GM12878 (cell line): ENCODE data around the gene PRF1.

Experiments
- BCL11A ChIP-seq: IDR thresholded peaks from 2 replicates; pipeline ENCODE4 v1.6.1; 2011; ENCODE audit warnings: low read depth, low read length
- CEBPB ChIP-seq, 2 experiments: fragments of 150-350 bp in 1 of 2; IDR thresholded peaks; 2 replicates each; pipeline ENCODE4 v1.6.1; 2012 to 2014; ENCODE audit warnings: low read depth in 2 of 2, low read length in 2 of 2, borderline replicate concordance in 1 of 2, inconsistent platforms in 1 of 2
- CREB1 ChIP-seq: IDR thresholded peaks from 2 replicates; pipeline ENCODE4 v1.6.1; 2012; ENCODE audit warnings: low read depth, mild to moderate bottlenecking, inconsistent platforms
- IRF5 ChIP-seq: fragments of 450-650 bp; IDR thresholded peaks from 2 replicates; pipeline ENCODE4 v1.6.1; 2017; ENCODE audit warnings: borderline replicate concordance
- MTA3 ChIP-seq: IDR thresholded peaks from 2 replicates; pipeline ENCODE4 v1.6.1; 2012; ENCODE audit warnings: low read length, inconsistent platforms, borderline replicate concordance
- PKNOX1 ChIP-seq: fragments of 450-650 bp; IDR thresholded peaks from 2 replicates; pipeline ENCODE4 v1.6.1; 2016; ENCODE audit warnings: mild to moderate bottlenecking
- POLR2A ChIP-seq: IDR thresholded peaks from 2 replicates; pipeline ENCODE4 v1.6.1; 2011; ENCODE audit warnings: low read depth, mild to moderate bottlenecking, low read length
- POLR2AphosphoS2 ChIP-seq: IDR thresholded peaks from 2 replicates; pipeline ENCODE4 v1.6.1; 2011; ENCODE audit warnings: low read depth, mild to moderate bottlenecking, low read length, improper control_type of control experiment, moderate library complexity
- POLR2AphosphoS5 ChIP-seq: IDR thresholded peaks from 2 replicates; pipeline ENCODE4 v1.6.1; 2011; ENCODE audit warnings: mild to moderate bottlenecking, low read length, inconsistent platforms
- REST ChIP-seq: IDR thresholded peaks from 2 replicates; pipeline ENCODE4 v1.6.1; 2012; ENCODE audit warnings: mild to moderate bottlenecking, low read depth, low read length
- SIN3A ChIP-seq: IDR thresholded peaks from 2 replicates; pipeline ENCODE4 v1.6.1; 2012; ENCODE audit warnings: low read depth, low read length, improper control_type of control experiment
- SUZ12 ChIP-seq: fragments of 200-600 bp; sonication (generic); IDR thresholded peaks from one replicate; pipeline ENCODE4 v1.6.1; 2018; ENCODE audit warnings: antibody characterized with exemption, mild to moderate bottlenecking; ENCODE audit not compliant: unreplicated experiment
- TF ChIP-seq, protein P1 (sequence below), 3 experiments: IDR thresholded peaks in 2 of 3; conservative IDR thresholded peaks in 1 of 3; 2 replicates each; pipeline ENCODE4 v1.5.1; 2011; ENCODE audit warnings: low read depth in 3 of 3, low read length in 3 of 3, mild to moderate bottlenecking in 3 of 3, control low read depth in 2 of 3, moderate library complexity in 2 of 3, inconsistent platforms in 1 of 3, mixed read lengths in 1 of 3; ENCODE audit not compliant: control insufficient read depth in 2 of 3, insufficient read depth in 1 of 3; ENCODE audit errors: extremely low read depth in 1 of 3

GRCh38 chr10:70594161-70594560 is 8.4 kb downstream of the PRF1 start:
- TF ChIP-seq, protein P1, sequence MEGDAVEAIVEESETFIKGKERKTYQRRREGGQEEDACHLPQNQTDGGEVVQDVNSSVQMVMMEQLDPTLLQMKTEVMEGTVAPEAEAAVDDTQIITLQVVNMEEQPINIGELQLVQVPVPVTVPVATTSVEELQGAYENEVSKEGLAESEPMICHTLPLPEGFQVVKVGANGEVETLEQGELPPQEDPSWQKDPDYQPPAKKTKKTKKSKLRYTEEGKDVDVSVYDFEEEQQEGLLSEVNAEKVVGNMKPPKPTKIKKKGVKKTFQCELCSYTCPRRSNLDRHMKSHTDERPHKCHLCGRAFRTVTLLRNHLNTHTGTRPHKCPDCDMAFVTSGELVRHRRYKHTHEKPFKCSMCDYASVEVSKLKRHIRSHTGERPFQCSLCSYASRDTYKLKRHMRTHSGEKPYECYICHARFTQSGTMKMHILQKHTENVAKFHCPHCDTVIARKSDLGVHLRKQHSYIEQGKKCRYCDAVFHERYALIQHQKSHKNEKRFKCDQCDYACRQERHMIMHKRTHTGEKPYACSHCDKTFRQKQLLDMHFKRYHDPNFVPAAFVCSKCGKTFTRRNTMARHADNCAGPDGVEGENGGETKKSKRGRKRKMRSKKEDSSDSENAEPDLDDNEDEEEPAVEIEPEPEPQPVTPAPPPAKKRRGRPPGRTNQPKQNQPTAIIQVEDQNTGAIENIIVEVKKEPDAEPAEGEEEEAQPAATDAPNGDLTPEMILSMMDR (IDR thresholded peaks at IDR 0.05 in 2 of 3, conservative IDR thresholded peaks at IDR 0.05 in 1 of 3; ENCODE audit: control insufficient read depth in 2 of 3, extremely low read depth in 1 of 3, insufficient read depth in 1 of 3, low read depth in 3 of 3, low read length in 3 of 3), result no peak
- no peak for TF ChIP-seq SUZ12
- TF ChIP-seq PKNOX1, result no peak
- no peak for TF ChIP-seq POLR2A
- no peak for TF ChIP-seq POLR2AphosphoS5
- TF ChIP-seq CEBPB (IDR thresholded peaks at IDR 0.05; ENCODE audit: borderline replicate concordance in 1 of 2, low read depth in 2 of 2, low read length in 2 of 2), result no peak
- TF ChIP-seq IRF5, result no peak
- TF ChIP-seq MTA3, result no peak
- TF ChIP-seq SIN3A, result no peak
- TF ChIP-seq POLR2AphosphoS2, result no peak
- no peak for TF ChIP-seq REST
- no peak for TF ChIP-seq BCL11A
- TF ChIP-seq CREB1, result no peak
